Measurements from ENCODE around the gene GPATCH1. TPM values are rescaled to one million over a fixed set of nuclear protein-coding genes. Genes with fewer than 3 reads are reported as not detected.

The GPATCH1 gene
- total RNA-seq, 1 experiment from 2014 or later, result 34.7 TPM

DNA sequence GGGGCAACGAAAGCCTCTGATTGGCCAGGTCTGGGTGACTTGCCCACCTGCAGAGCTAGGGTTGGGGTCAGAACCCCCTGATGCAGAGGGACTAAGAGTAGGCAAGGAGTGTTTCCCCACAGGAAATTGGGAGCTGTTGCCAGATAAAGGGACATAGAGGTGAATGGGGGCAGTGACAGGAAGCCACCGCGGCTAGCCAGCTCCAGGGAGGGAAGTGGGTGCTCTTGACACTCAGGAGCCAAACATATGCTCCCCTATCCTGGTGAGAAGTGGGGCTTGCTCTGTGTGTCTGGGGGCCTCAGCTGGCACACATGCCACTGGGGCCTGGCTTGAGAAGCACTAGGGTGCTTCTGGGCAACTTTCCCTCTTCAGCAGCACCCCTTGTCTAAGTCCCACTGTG, 76.9 kb downstream of the GPATCH1 start:
- H3K4me1 ChIP-seq (ENCODE audit: control insufficient read depth, insufficient read depth, low read length), result no peaks in the 10 kb centered on the region
- ChIA-PET POLR2A (no interaction called here), CTCF (interaction anchor here (0.6 to 1.1 kb wide), 2 partner anchors 26 to 322 kb away, joined by 3 to 4 read pairs; no protein-coding TSS in a partner anchor)
- in situ Hi-C loops (cut with HindIII; ENCODE audit: low pct_unique_long_range_greater_than_20kb, low sequenced_read_pairs), result no loop called here
- intact Hi-C loops (cut with micrococcal nuclease; ENCODE audit: unreplicated experiment), result no loop called here
- no peaks in the 10 kb centered on the region for H3K27me3 ChIP-seq (ENCODE audit: control insufficient read depth, insufficient read depth, low read length)
- H3K9me3 ChIP-seq (ENCODE audit: control insufficient read depth, insufficient read depth, low read depth, low read length), result no peaks in the 10 kb centered on the region
- H3K36me3 ChIP-seq (ENCODE audit: control insufficient read depth, insufficient read depth, low read length), result no peaks in the 10 kb centered on the region
- no peak overlapping the region for H3K27ac ChIP-seq (ENCODE audit: low read length)
- ATAC-seq (no peak), DNase-seq (ENCODE audit: low read depth, low spot score) (no peak)
- no TSS peak for BruUV-seq (replicated peaks)
- TF ChIP-seq, protein P1, sequence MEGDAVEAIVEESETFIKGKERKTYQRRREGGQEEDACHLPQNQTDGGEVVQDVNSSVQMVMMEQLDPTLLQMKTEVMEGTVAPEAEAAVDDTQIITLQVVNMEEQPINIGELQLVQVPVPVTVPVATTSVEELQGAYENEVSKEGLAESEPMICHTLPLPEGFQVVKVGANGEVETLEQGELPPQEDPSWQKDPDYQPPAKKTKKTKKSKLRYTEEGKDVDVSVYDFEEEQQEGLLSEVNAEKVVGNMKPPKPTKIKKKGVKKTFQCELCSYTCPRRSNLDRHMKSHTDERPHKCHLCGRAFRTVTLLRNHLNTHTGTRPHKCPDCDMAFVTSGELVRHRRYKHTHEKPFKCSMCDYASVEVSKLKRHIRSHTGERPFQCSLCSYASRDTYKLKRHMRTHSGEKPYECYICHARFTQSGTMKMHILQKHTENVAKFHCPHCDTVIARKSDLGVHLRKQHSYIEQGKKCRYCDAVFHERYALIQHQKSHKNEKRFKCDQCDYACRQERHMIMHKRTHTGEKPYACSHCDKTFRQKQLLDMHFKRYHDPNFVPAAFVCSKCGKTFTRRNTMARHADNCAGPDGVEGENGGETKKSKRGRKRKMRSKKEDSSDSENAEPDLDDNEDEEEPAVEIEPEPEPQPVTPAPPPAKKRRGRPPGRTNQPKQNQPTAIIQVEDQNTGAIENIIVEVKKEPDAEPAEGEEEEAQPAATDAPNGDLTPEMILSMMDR (IDR thresholded peaks at IDR 0.05), result no peak
- TF ChIP-seq, protein P2, sequence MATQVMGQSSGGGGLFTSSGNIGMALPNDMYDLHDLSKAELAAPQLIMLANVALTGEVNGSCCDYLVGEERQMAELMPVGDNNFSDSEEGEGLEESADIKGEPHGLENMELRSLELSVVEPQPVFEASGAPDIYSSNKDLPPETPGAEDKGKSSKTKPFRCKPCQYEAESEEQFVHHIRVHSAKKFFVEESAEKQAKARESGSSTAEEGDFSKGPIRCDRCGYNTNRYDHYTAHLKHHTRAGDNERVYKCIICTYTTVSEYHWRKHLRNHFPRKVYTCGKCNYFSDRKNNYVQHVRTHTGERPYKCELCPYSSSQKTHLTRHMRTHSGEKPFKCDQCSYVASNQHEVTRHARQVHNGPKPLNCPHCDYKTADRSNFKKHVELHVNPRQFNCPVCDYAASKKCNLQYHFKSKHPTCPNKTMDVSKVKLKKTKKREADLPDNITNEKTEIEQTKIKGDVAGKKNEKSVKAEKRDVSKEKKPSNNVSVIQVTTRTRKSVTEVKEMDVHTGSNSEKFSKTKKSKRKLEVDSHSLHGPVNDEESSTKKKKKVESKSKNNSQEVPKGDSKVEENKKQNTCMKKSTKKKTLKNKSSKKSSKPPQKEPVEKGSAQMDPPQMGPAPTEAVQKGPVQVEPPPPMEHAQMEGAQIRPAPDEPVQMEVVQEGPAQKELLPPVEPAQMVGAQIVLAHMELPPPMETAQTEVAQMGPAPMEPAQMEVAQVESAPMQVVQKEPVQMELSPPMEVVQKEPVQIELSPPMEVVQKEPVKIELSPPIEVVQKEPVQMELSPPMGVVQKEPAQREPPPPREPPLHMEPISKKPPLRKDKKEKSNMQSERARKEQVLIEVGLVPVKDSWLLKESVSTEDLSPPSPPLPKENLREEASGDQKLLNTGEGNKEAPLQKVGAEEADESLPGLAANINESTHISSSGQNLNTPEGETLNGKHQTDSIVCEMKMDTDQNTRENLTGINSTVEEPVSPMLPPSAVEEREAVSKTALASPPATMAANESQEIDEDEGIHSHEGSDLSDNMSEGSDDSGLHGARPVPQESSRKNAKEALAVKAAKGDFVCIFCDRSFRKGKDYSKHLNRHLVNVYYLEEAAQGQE (IDR thresholded peaks at IDR 0.05; ENCODE audit: insufficient read depth in 1 of 2, low read depth in 2 of 2, low read length in 1 of 2), result no peak
- no peak for TF ChIP-seq POLR2AphosphoS5 (IDR thresholded peaks at IDR 0.05; ENCODE audit: low read depth, low read length)
- no peak overlapping the region for H3K4me3 ChIP-seq (ENCODE audit: low read depth in 2 of 2, low read length in 2 of 2)

DNA sequence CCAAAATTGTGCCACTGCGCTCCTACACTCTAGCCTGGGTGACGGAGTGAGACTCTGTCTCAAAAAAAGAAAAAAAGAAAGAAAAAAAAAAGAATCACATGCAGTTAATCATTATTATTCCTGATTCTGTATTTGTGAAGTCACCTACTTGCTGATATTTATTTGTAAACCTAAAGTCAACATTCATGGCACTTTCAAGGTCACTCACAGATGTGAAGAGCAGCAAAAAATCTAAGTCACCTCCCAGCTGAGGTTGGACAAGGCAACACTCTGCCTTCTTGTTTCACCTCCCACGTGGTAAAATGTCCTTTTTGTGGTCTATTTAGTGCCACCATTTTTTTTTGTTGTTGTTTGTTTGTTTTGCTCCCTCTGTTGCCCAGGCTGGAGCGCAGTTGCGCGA, 77.4 kb downstream of the GPATCH1 start:
- no peak overlapping the region for H3K4me3 ChIP-seq (ENCODE audit: low read depth in 2 of 2, low read length in 2 of 2)
- intact Hi-C loops (cut with micrococcal nuclease; ENCODE audit: unreplicated experiment) (no loop called here), in situ Hi-C loops (cut with HindIII; ENCODE audit: low pct_unique_long_range_greater_than_20kb, low sequenced_read_pairs) (no loop called here)
- H3K9me3 ChIP-seq (ENCODE audit: control insufficient read depth, insufficient read depth, low read depth, low read length), result no peaks in the 10 kb centered on the region
- no peak for TF ChIP-seq POLR2AphosphoS5 (IDR thresholded peaks at IDR 0.05; ENCODE audit: low read depth, low read length)
- TF ChIP-seq, protein P1 (IDR thresholded peaks at IDR 0.05), result no peak
- TF ChIP-seq, protein P2 (IDR thresholded peaks at IDR 0.05; ENCODE audit: insufficient read depth in 1 of 2, low read depth in 2 of 2, low read length in 1 of 2), result no peak
- DNase-seq (ENCODE audit: low read depth, low spot score) (no peak), ATAC-seq (no peak)
- H3K27ac ChIP-seq (ENCODE audit: low read length), result no peak overlapping the region
- no TSS peak for BruUV-seq (replicated peaks)
- no peaks in the 10 kb centered on the region for H3K4me1 ChIP-seq (ENCODE audit: control insufficient read depth, insufficient read depth, low read length)
- CTCF ChIA-PET, result interaction anchor here (1.1 kb wide), 1 partner anchor 26 kb away, joined by 4 read pairs; no protein-coding TSS in a partner anchor
- POLR2A ChIA-PET, result no interaction called here
- H3K36me3 ChIP-seq (ENCODE audit: control insufficient read depth, insufficient read depth, low read length), result no peaks in the 10 kb centered on the region
- no peaks in the 10 kb centered on the region for H3K27me3 ChIP-seq (ENCODE audit: control insufficient read depth, insufficient read depth, low read length)
